Kidney (tissue), 14 donors: ENCODE data around the gene TNNI3K. TPM values are rescaled to one million over a fixed set of nuclear protein-coding genes. Genes with fewer than 3 reads are reported as not detected.

Source experiments
- DNase-seq, 5 donors: peaks; one replicate each; pipeline ENCODE4 v3.0.0-alpha.2; 2013 to 2020
- FAIRE-seq: peaks from 2 replicates; lab custom pipeline; 2012; peaks lifted over from hg19 to GRCh38; lab: Jason Lieb, UNC
- H3K27ac ChIP-seq, 2 donors: one replicate each; pipeline ENCODE4 v1.7.0; 2013; ENCODE audit warnings: low read depth in 2 of 2, low read length in 2 of 2, inconsistent platforms in 1 of 2
- H3K27me3 ChIP-seq: one replicate; pipeline ENCODE4 v1.7.1; 2013; ENCODE audit warnings: low read length, inconsistent platforms; ENCODE audit not compliant: control insufficient read depth, insufficient read depth
- H3K36me3 ChIP-seq, 3 donors: one replicate each; pipeline versions ENCODE4 v1.7.0 to v1.7.1; 2013; ENCODE audit warnings: low read length in 3 of 3, control low read depth in 1 of 3, inconsistent platforms in 1 of 3; ENCODE audit not compliant: insufficient read depth in 3 of 3, control insufficient read depth in 2 of 3
- H3K4me1 ChIP-seq, 3 donors: one replicate each; pipeline versions ENCODE4 v1.7.0 to v1.7.1; 2013; ENCODE audit warnings: low read length in 3 of 3, inconsistent platforms in 1 of 3, low read depth in 1 of 3; ENCODE audit not compliant: control insufficient read depth in 2 of 3, insufficient read depth in 2 of 3
- H3K4me3 ChIP-seq, 3 donors: one replicate each; pipeline versions ENCODE4 v1.7.0 to v1.8.1; 2013; ENCODE audit warnings: low read length in 3 of 3, control low read depth in 1 of 3, inconsistent platforms in 1 of 3
- H3K9ac ChIP-seq, 3 donors: one replicate each; pipeline versions ENCODE4 v1.7.0 to v1.7.1; 2013; ENCODE audit warnings: low read length in 3 of 3, control low read depth in 1 of 3, inconsistent platforms in 1 of 3
- H3K9me3 ChIP-seq, 3 donors: one replicate each; pipeline versions ENCODE4 v1.7.0 to v1.7.1; 2013; ENCODE audit warnings: low read length in 3 of 3, control low read depth in 1 of 3, inconsistent platforms in 1 of 3; ENCODE audit not compliant: control insufficient read depth in 2 of 3, insufficient read depth in 1 of 3
- intact Hi-C: fragments of 100-400 bp; cut with DNase I; formaldehyde crosslinking; loops from one replicate; pipeline ENCODE4 v1.11.1; 2022
- polyA plus RNA-seq: library from polyadenylated mRNA; stranded (reverse); fragments of 350-450 nt; fragmentation: Illumina TruSeq; extraction: RNeasy Lipid Tissue Mini Kit (QIAGEN cat#74804); gene quantifications from one replicate; pipeline ENCODE4 v1.2.3, GENCODE V29; 2014; ENCODE audit warnings: low read depth, low replicate concordance; ENCODE audit not compliant: insufficient read depth
- total RNA-seq: library from RNA; stranded (reverse); fragmentation: NEBNext Ultra II Directional; extraction: Animal tissue kit (Norgen Biotek cat#: 25700); gene quantifications from one replicate; pipeline ENCODE4 v1.2.1, GENCODE V29; 2021
- TF ChIP-seq, protein P1 (sequence below): IDR thresholded peaks from 3 replicates; pipeline ENCODE4 v1.5.1; 2012; ENCODE audit warnings: mild to moderate bottlenecking, moderate library complexity, borderline replicate concordance; ENCODE audit not compliant: insufficient read depth; ENCODE audit errors: extremely low read depth
- donor health status: control.
- donor health status: control.
- donor health status: control.
- donor health status: control.
- donor health status: control.
- donor health status: DM: yes; HTN: yes; CAD: no.
- donor health status: Normal renal cell carcinoma (clear cell type).

The TNNI3K gene
- total and polyA plus RNA-seq, 2 donors from 2014 or later, result 1.4 to 2.2 TPM

GRCh38 chr1:74367175-74367813 is 132.1 kb downstream of the TNNI3K start:
- TF ChIP-seq, protein P1, sequence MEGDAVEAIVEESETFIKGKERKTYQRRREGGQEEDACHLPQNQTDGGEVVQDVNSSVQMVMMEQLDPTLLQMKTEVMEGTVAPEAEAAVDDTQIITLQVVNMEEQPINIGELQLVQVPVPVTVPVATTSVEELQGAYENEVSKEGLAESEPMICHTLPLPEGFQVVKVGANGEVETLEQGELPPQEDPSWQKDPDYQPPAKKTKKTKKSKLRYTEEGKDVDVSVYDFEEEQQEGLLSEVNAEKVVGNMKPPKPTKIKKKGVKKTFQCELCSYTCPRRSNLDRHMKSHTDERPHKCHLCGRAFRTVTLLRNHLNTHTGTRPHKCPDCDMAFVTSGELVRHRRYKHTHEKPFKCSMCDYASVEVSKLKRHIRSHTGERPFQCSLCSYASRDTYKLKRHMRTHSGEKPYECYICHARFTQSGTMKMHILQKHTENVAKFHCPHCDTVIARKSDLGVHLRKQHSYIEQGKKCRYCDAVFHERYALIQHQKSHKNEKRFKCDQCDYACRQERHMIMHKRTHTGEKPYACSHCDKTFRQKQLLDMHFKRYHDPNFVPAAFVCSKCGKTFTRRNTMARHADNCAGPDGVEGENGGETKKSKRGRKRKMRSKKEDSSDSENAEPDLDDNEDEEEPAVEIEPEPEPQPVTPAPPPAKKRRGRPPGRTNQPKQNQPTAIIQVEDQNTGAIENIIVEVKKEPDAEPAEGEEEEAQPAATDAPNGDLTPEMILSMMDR, result no peak
- Histone ChIP-seq H3K36me3 (no peaks in the 10 kb centered on the region), H3K27me3 (no peaks in the 10 kb centered on the region), H3K4me1 (no peaks in the 10 kb centered on the region), H3K9me3 (no peaks in the 10 kb centered on the region), H3K27ac (no peak overlapping the region), H3K4me3 (no peak overlapping the region), H3K9ac (no peak overlapping the region)
- intact Hi-C loops, result no loop called here
- FAIRE-seq (no peak), DNase-seq (no peak)

DNA sequence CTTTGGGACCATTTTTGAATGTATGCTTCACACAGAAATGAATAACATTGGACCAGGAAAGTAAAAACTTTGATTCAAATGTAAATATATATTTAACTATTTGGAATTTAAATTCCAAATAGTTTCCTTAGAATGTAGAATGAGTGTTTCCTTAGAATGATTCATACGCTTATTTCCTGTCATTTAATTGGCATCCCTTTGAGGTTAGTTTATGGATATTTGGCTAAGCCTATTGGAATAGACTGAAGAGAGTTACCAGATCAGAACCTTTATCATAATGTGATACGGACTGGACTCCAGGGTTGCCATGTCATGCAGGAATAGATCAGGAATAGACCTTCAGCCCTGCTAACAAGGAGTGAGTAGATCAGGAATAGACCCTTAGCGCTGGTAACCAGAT is 133.1 kb downstream of the TNNI3K start:
- TF ChIP-seq, protein P1, result no peak
- Histone ChIP-seq H3K27me3 (no peaks in the 10 kb centered on the region), H3K36me3 (no peaks in the 10 kb centered on the region), H3K4me3 (no peak overlapping the region), H3K27ac (no peak overlapping the region), H3K9ac (no peak overlapping the region), H3K9me3 (no peaks in the 10 kb centered on the region), H3K4me1 (no peaks in the 10 kb centered on the region)
- FAIRE-seq (no peak), DNase-seq (no peak)
- intact Hi-C loops, result no loop called here

- H3K36me3 ChIP-seq, result no peaks in the 10 kb centered on the region
- H3K4me1 ChIP-seq, result no peaks in the 10 kb centered on the region
- H3K27ac ChIP-seq, result no peak overlapping the region
- no peak overlapping the region for H3K4me3 ChIP-seq
- TF ChIP-seq, protein P1, result no peak
- DNase-seq, result no peak
- no peaks in the 10 kb centered on the region for H3K9me3 ChIP-seq
- no peak overlapping the region for H3K9ac ChIP-seq
- FAIRE-seq, result no peak
- no peaks in the 10 kb centered on the region for H3K27me3 ChIP-seq
- intact Hi-C loops, result no loop called here
Observed at GRCh38 chr1:74375376-74375775, 140.2 kb downstream of the TNNI3K start.

GRCh38 chr1:74380252-74380651 is 145.1 kb downstream of the TNNI3K start:
- intact Hi-C loops, result no loop called here
- DNase-seq (no peak), FAIRE-seq (no peak)
- Histone ChIP-seq H3K4me3 (no peak overlapping the region), H3K27me3 (no peaks in the 10 kb centered on the region), H3K9me3 (no peaks in the 10 kb centered on the region), H3K36me3 (no peaks in the 10 kb centered on the region), H3K4me1 (no peaks in the 10 kb centered on the region), H3K27ac (no peak overlapping the region), H3K9ac (no peak overlapping the region)
- TF ChIP-seq, protein P1, result no peak
